Measurements from ENCODE around the gene RHBDF2.
"Not testable (repeated sequence)": the region's sequence is repeated elsewhere in the genome, so short reads cannot be mapped to it uniquely, and the experiment has no call there.

The RHBDF2 gene

DNA sequence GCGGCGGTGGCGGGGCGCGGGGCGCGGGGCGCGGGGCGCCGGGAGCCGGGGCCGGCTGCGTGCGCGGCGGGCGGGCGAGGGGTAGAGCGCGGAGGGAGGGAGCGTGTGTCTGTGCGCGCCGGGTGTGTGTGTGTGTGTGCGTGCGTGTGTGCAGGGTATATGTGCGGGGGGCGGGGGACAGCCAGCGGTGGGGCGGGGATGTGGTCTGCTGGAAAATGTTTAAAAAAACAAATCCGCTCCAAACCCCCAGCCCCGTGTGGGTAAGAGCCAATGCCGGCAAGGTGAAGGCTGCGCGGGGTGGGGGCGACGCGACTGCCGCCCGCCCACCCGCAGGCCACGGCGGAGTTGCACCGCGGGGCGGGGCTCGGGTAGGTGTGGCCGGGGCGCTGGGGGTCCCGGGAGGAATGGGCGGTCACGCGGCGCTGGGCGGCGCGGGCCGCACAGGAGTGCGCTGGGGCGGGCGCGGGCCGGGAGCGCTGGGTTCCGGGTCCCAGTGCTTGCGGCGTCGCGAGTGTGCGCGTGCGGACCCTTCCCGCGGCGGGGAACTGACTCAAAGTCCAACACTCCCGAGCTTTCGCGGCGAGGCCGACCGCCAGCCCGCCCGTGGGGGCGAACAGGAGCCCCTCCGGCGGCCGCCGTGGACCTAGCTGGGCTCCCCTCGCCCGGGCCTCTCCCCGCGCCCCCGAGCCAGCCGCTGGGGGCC, 36.5 kb upstream of the RHBDF2 start, which contains the start of gene CYGB:
Gene CYGB (minus strand): TSS at position 132 of the 703 bp plus-strand sequence. CDS start 167 bp downstream, outside the sequence.
- no peak for FAIRE-seq

DNA sequence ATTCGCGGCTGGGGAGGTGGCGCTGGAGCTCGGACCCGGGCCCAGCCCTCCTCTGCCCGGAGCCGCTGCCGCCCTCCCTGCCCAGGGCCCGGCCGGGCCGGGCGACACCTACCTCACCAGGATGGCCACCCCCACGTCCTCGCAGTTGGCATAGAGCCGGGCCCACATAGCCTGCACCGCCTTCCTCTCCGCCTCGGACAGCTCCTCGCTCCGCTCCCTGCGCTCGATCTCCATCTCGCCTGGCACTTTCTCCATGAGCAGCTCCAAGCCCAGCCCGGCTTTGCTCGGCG, 36.0 kb upstream of the RHBDF2 start:
- no peak for FAIRE-seq

DNA sequence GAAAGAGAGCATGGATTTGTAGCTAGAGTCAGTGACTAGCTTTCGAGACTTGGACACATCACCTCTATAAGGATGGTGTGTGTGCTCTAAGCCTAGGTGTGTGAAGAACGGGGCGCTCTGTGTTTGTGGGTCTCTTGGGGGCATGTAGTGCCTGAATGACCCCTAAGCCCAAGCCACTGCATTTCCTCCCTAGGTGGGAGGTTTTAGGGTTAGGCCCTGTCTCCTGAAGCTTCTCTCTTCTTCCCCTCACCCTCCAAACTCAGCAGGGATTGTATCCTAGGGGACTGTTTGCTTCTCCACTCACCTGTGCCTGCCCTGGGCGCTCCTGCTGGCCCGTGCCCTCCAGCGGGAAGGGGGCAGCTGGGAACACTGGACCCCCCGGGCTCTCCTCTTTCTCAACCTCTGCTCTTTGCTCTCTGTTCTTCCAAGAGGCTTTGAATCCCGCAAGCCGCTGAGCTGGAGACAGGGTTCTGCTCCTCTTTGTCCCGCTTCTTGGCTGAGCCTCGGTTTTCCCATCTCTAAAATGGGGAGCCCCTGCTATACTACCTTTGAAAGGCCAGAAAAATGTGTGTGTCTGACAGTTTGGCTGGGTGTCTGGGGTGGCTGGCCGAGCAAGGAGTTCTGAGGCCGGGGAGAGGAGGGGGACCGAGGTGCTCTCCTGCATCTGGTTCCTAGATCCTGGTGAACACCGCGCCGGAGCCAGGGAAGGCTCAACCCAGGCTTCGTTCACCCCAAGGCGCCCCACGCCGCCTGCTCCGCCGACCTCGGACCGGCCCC, 35.5 kb upstream of the RHBDF2 start:
- no peak for FAIRE-seq

- no peak for FAIRE-seq
Measured at GRCh38 chr17:76535788-76536510, 34.7 kb upstream of the RHBDF2 start.

GRCh38 chr17:76534831-76535732, 33.9 kb upstream of the RHBDF2 start:
- no peak for FAIRE-seq

DNA sequence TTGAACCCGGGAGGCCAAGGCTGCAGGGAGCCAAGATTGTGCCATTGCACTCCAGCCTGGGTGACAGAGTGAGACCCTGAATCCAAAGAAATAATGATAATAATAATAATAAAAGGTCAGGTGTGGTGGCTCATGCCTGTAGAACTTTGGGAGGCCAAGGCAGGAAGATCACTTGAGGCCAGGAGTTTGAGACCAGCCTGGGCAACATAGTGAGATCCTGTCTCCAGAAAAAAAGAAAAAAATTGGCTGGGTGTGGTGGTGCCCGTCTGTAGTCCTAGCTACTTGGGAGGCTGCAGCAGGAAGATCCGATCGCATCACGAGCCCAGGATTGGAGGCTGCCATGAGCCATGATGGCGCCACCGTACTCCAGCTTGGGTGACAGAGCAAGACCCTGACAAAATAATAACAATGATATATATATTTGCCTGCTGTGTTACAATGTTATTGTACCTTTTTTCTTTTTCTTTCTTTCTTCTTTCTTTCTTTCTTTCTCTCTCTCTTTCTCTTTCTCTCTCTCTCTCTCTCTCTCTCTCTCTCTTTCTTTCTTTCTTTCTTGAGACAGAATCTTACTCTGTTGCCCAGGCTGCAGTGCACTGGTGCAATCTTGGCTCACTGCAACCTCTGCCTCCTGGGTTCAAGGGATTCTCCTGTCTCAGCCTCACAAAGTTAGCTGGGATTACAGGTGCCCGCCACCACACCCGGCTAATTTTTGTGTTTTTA, 32.6 kb upstream of the RHBDF2 start:
- not testable (repeated sequence) for FAIRE-seq

- FAIRE-seq = no peak
Measured at GRCh38 chr17:76532072-76532651, 30.9 kb upstream of the RHBDF2 start.

GRCh38 chr17:76531486-76532038, 30.3 kb upstream of the RHBDF2 start:
- FAIRE-seq = no peak

GRCh38 chr17:76530811-76531485, 29.7 kb upstream of the RHBDF2 start:
- no peak for FAIRE-seq

DNA sequence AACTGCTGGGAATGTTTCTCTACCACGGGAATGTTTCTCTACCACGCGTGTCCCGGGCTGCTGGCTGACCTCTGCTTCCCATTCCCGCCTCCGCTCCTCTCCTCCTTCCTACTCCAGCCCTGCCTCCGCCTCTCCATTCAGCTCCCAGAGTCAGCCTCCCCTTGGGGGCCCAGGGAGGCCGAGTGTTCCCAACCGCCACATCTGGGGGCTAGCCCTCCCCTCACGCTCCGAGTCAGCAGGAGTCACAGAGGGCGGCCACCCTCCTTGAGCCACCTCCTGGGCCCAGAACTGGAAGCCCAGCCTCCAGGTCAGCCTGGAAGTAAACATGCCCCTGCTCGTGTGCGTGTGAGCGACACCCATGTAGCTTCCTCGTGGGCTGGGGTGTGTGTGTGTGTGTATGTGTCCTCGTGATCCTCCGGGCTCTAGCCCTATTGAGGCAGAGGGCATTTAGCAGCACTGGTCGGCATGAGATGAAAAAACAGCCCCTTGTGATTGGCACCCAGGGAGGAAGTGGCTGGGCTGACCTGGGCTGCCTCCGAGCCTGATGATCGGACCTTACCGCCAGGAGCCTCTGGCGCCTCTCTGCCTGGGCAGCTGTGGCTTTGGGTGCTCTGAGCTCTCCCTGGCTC, 29.0 kb upstream of the RHBDF2 start:
- FAIRE-seq = no peak

GRCh38 chr17:76529224-76530094, 28.2 kb upstream of the RHBDF2 start:
- FAIRE-seq = no peak

DNA sequence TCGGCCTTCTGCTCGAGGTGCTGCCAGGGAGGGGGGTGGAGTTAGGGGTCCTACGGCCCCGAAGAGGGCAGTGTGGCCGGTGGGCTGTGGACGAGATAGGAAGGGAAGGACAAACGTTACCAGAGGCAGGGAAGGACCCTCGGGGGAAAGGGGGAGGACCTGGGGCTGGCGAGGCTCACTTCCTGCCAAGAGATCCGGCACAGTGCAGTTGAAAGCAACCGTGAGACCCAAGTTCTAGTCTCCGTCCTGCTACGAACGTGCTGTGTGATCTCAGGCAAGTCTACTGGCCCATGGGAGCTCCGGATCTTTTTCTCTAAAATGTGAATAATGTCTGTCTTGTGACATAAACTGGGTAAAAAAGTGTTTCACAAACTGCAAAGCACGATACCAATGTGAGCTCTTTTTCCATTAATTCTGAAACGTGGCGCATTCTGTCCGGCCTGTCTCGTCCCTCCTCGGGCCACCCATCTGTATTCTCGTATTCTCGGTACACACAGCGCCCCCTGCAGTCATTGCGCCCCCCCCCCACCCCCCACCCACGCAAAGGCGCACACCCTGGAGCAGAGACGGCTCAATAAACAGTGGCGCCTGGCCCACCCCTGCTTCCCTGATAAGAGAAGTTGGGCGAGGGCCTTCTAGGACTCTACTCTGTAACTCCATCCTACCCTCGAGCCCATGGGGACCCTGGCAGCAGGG, 27.5 kb upstream of the RHBDF2 start:
- FAIRE-seq = no peak

DNA sequence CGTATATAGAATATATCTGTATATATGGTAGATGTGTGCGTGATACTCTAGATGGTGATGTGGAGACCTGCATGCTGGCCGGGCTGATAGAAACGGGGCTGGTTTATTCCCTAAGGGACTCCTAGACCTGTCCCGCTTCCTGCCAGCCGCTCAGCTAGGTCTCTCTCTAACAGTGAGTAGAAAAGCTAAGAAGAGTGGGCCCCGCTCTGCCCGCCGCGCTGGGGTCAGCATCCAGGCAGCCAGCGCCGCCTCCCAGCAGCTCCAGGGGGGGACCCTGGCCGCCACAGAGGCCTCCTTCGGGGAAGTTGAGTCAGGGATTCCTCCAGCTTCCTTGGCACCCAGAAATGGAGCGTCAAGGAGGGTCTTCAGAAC, 26.9 kb upstream of the RHBDF2 start:
- FAIRE-seq = no peak

- FAIRE-seq = no peak
Measured at GRCh38 chr17:76527430-76528111, 26.3 kb upstream of the RHBDF2 start.

DNA sequence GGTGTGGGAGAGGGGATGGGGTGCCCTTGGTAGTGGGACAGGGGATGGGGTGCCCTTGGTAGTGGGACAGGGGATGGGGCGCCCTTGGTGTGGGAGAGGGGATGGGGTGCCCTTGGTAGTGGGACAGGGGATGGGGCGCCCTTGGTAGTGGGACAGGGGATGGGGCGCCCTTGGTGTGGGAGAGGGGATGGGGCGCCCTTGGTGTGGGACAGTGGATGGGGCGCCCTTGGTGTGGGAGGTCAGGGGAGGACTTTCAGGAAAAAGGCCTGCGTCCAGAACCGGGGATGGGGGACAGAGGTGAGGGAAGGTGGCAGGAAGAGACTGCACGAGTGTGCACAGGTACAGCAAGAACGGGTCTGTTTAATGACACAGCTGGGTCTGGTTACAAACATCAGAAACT, 25.8 kb upstream of the RHBDF2 start:
- not testable (repeated sequence) for FAIRE-seq

DNA sequence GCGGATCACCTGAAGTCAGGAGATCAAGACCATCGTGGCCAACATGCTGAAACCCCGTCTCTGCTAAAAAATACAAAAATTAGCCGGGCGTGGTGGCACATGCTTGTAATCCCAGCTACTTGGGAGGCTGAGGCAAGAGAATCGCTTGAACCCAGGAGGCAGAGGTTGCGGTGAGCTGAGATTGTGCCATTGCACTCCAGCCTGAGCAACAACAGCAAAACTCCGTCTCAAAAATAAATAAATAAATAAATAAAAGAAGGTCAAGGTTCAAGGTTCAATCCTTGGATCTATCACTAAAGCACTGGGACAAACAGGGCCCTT, 24.2 kb upstream of the RHBDF2 start:
- not testable (repeated sequence) for FAIRE-seq

DNA sequence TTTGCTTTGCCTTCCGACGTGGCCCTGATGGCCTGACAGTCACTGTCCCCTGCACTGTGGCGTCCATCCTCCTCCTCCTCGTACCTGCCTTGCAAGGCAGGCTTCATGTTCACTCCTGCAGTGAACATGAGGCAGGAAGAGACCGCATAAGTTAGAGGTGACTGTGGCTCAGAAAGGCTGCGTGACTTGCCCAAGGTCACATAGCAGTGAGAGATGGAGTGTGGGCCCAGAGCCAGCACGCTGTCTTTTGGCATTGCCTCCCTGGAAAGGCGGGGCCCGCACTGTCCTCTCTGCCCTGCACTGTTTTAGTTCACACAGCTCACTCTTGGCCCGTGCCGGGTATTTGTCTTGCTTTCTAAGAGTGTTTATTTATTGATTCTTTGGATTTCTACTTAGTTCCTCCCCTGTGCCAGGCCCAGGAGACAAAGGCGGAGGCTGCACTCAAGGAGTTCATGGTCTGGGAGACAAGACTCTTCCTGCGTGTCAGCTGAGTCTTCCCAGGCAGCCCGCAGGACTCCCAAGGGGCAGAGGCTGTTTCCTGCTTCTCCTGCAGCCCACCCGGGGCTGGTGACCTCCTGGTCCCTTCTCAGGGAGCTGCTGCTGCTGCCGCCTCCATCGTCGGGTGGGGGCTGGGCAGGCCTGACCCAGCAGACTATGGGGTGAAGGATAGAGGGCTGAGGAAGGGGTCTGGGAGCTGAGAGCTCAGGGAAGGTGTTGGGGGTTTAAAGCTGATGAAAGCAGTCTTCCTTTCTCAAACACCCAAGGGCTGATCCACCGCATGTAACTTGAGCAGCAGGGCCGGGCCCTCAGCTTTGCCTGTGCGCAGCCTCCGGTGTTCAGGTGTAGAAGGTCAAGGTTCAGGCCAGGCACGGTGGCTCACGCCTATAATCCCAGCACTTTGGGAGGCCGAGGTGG, 23.6 kb upstream of the RHBDF2 start:
- no peak for FAIRE-seq

All from endometrium (tissue), 2 donors.